ENCODE results near the gene EFCAB6.

DNA sequence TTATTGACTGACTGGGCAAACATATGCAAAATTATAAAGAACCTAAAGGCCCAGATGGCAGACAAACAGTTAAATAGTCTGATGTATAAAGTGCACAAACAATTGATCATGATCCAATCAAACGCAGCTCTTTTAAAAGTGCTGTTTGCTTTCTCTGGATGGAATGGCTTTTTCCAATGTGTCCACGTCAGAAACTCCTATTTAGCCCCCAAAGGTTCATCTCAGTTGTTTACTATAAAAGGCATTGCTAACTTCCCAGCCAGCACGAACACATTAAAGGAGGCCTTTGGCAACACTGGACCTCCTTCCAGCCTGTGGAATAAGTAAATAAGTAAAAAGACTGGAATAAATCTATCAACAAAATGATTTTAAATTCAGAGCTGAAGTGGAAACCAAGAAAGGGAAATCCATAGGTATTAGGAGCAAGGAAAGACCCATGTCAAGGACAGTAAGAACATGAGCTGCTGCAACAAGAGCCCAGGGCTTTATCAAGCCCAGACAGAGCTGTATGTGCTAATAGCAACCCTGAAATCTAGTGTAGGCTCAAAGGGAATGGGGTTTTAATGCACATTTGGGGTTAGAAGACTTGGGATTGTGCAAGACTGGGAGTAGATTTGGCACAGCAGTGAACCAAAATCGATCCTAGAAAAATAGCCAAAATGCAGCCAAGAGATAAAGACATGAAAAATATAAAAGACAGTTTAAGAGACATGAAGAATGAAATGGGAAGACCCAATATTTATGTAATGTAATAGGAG, 105.4 kb downstream of the EFCAB6 start:
- TF ChIP-seq RAD21 (IDR thresholded peaks at IDR 0.05; ENCODE audit: low read depth): no peak
- TF ChIP-seq EZH2 (IDR thresholded peaks at IDR 0.05): no peak
- TF ChIP-seq SRF (IDR thresholded peaks at IDR 0.05; ENCODE audit: low read depth): no peak
- TF ChIP-seq, protein P1, sequence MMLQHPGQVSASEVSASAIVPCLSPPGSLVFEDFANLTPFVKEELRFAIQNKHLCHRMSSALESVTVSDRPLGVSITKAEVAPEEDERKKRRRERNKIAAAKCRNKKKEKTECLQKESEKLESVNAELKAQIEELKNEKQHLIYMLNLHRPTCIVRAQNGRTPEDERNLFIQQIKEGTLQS (IDR thresholded peaks at IDR 0.05): no peak
- no peak for TF ChIP-seq ZFX (IDR thresholded peaks at IDR 0.05)
- no peak for TF ChIP-seq POLR2AphosphoS5 (IDR thresholded peaks at IDR 0.05; ENCODE audit: low read depth, low read length)
